A549 (cell line): ENCODE results near the gene DENND5A. TPM values are rescaled to one million over a fixed set of nuclear protein-coding genes. Genes with fewer than 3 reads are reported as not detected.

Source experiments
- ATAC-seq, 2 experiments: fragments of 200-7000 bp in 1 of 2; fragments of >200 bp in 1 of 2; cut with Nextera tagmentation in 1 of 2; cut with Tn5 transposase in 1 of 2; 3 replicates each; pipeline versions ENCODE4 v1.8.0 to v1.9.1; 2018 to 2020; ENCODE audit warnings: mild to moderate bottlenecking in 1 of 2, moderate library complexity in 1 of 2
- CTCF ChIA-PET: fragments of 300-600 bp; sonication (Branson Sonifier 250); formaldehyde crosslinking; extraction: SDS; loops from one replicate; lab custom pipeline; 2021; ENCODE audit warnings: antibody characterized with exemption, inconsistent platforms; lab: Yijun Ruan, JAX
- POLR2A ChIA-PET: fragments of 350-600 bp; formaldehyde crosslinking; extraction: SDS; loops from one replicate; lab custom pipeline; 2021; ENCODE audit warnings: antibody characterized with exemption, inconsistent platforms; lab: Yijun Ruan, JAX
- DNase-seq, 2 experiments: peaks; one replicate each; pipeline versions ENCODE4 v3.0.0 to v3.0.0-alpha.2; 2011 to 2016; ENCODE audit warnings: low read depth in 1 of 2, low spot score in 1 of 2
- FAIRE-seq: peaks from 2 replicates; lab custom pipeline; 2011; peaks lifted over from hg19 to GRCh38; lab: Jason Lieb, UNC
- H3K27ac ChIP-seq, 2 experiments: fragments of >200 bp; sonication (Bioruptor Twin); formaldehyde crosslinking; 3 replicates each; pipeline ENCODE4 v1.5.1; 2016 to 2017
- H3K4me1 ChIP-seq: fragments of >200 bp; sonication (Bioruptor Twin); formaldehyde crosslinking; 3 replicates; pipeline ENCODE4 v1.6.1; 2016
- H3K4me2 ChIP-seq: fragments of >200 bp; sonication (Bioruptor Twin); formaldehyde crosslinking; 3 replicates; pipeline ENCODE4 v1.6.1; 2016
- H3K4me3 ChIP-seq: fragments of >200 bp; sonication (Bioruptor Twin); formaldehyde crosslinking; 3 replicates; pipeline ENCODE4 v1.5.1; 2016
- H3K9me3 ChIP-seq: fragments of >200 bp; sonication (Bioruptor Twin); formaldehyde crosslinking; 3 replicates; pipeline ENCODE4 v1.6.1; 2016
- BHLHE40 ChIP-seq: IDR thresholded peaks from 2 replicates; pipeline ENCODE4 v1.6.1; 2012; ENCODE audit warnings: low read depth, low read length, inconsistent platforms
- CBX2 ChIP-seq: fragments of 200-600 bp; sonication (generic); IDR thresholded peaks from 2 replicates; pipeline ENCODE4 v1.6.1; 2016; ENCODE audit warnings: low read depth, mild to moderate bottlenecking, borderline replicate concordance
- CBX8 ChIP-seq: fragments of 200-600 bp; sonication (generic); IDR thresholded peaks from 2 replicates; pipeline ENCODE4 v1.6.1; 2016
- CHD2 ChIP-seq: fragments of 150-350 bp; IDR thresholded peaks from 2 replicates; pipeline ENCODE4 v1.6.1; 2014; ENCODE audit warnings: low read length; ENCODE audit not compliant: partially characterized antibody
- CHD4 ChIP-seq: fragments of 200-600 bp; sonication (generic); IDR thresholded peaks from 2 replicates; pipeline ENCODE4 v1.6.1; 2016; ENCODE audit warnings: antibody characterized with exemption, mild to moderate bottlenecking, borderline replicate concordance
- FOSB ChIP-seq: fragments of 250-450 bp; sonication (Bioruptor Pico); IDR thresholded peaks from 2 replicates; pipeline ENCODE4 v1.5.0; 2020; ENCODE audit warnings: mild to moderate bottlenecking, moderate library complexity
- HDAC2 ChIP-seq: fragments of 200-600 bp; sonication (generic); IDR thresholded peaks from 2 replicates; pipeline ENCODE4 v1.6.1; 2016
- HEYL ChIP-seq: fragments of 250-450 bp; sonication (Bioruptor Pico); IDR thresholded peaks from 2 replicates; pipeline ENCODE4 v1.8.0; 2021; ENCODE audit warnings: mild to moderate bottlenecking, moderate library complexity
- HOXA7 ChIP-seq: fragments of 250-450 bp; sonication (Bioruptor Pico); IDR thresholded peaks from 2 replicates; pipeline ENCODE4 v1.5.0; 2020; ENCODE audit warnings: mild to moderate bottlenecking, moderate library complexity
- HOXB5 ChIP-seq: fragments of 250-450 bp; sonication (Bioruptor Pico); IDR thresholded peaks from 2 replicates; pipeline ENCODE4 v1.5.0; 2020; ENCODE audit warnings: mild to moderate bottlenecking, moderate library complexity
- KDM5A ChIP-seq: fragments of 200-600 bp; sonication (generic); IDR thresholded peaks from 2 replicates; pipeline ENCODE4 v1.6.1; 2016; ENCODE audit warnings: antibody characterized with exemption, mild to moderate bottlenecking
- NPAS2 ChIP-seq: fragments of 250-450 bp; sonication (Bioruptor Pico); IDR thresholded peaks from 2 replicates; pipeline ENCODE4 v1.8.0; 2022; ENCODE audit warnings: mild to moderate bottlenecking, moderate library complexity, borderline replicate concordance
- POLR2AphosphoS2 ChIP-seq: conservative IDR thresholded peaks from 2 replicates; pipeline ENCODE4 v1.6.1; 2012; ENCODE audit warnings: low read length, improper control_type of control experiment, inconsistent platforms
- SMC3 ChIP-seq: fragments of >200 bp; sonication (Bioruptor Twin); formaldehyde crosslinking; IDR thresholded peaks from 3 replicates; pipeline ENCODE4 v1.6.1; 2018; ENCODE audit warnings: inconsistent platforms
- TFCP2L1 ChIP-seq: fragments of 250-450 bp; sonication (Bioruptor Pico); IDR thresholded peaks from 2 replicates; pipeline ENCODE4 v1.5.0; 2021; ENCODE audit warnings: mild to moderate bottlenecking
- ZC3H11A ChIP-seq: fragments of 450-650 bp; IDR thresholded peaks from 2 replicates; pipeline ENCODE4 v1.6.1; 2014; ENCODE audit warnings: antibody characterized with exemption, mild to moderate bottlenecking
- ZSCAN20 ChIP-seq: fragments of 250-450 bp; sonication (Bioruptor Pico); IDR thresholded peaks from 2 replicates; pipeline ENCODE4 v1.8.0; 2022; ENCODE audit warnings: mild to moderate bottlenecking, moderate library complexity
- WGBS: methylation state at CpG from one replicate; pipeline ENCODE4 v1.1.6; 2017; ENCODE audit errors: missing lambda C conversion rate; 5-methylcytosine and 5-hydroxymethylcytosine counted together
- polyA plus RNA-seq, 4 experiments: library from polyadenylated mRNA; depleted of rRNA in 3 of 4; stranded (reverse); fragments of >200 nt; fragmentation: RNase III in 1 of 4; extraction: RNeasy Plus Mini Kit Qiagen cat#74134 plus additional on column Dnase treatment in 1 of 4; gene quantifications; 2 replicates in 3 of 4; 3 replicates in 1 of 4; pipeline ENCODE4 v1.2.3, GENCODE V29; 2011 to 2017
- TF ChIP-seq, protein P1 (sequence below): fragments of 200-600 bp; sonication (generic); IDR thresholded peaks from 2 replicates; pipeline ENCODE4 v1.6.1; 2016; ENCODE audit warnings: antibody characterized with exemption, mild to moderate bottlenecking, moderate library complexity
- TF ChIP-seq, protein P2 (sequence below): fragments of 450-650 bp; IDR thresholded peaks from 2 replicates; pipeline ENCODE4 v1.6.1; 2014; ENCODE audit warnings: antibody characterized with exemption
- TF ChIP-seq, protein P3 (sequence below): fragments of 250-450 bp; sonication (Bioruptor Pico); IDR thresholded peaks from 2 replicates; pipeline ENCODE4 v1.5.0; 2020; ENCODE audit warnings: low read depth, mild to moderate bottlenecking, moderate library complexity
- TF ChIP-seq, protein P4 (sequence below): fragments of 250-450 bp; sonication (Bioruptor Pico); IDR thresholded peaks from 2 replicates; pipeline ENCODE4 v1.5.0; 2021; ENCODE audit warnings: mild to moderate bottlenecking, moderate library complexity, borderline replicate concordance

Gene DENND5A
- polyA plus RNA-seq, 2 of the 4 experiments (the other 2 are of a cell fraction) = 36.6 to 88.7 TPM

DNA sequence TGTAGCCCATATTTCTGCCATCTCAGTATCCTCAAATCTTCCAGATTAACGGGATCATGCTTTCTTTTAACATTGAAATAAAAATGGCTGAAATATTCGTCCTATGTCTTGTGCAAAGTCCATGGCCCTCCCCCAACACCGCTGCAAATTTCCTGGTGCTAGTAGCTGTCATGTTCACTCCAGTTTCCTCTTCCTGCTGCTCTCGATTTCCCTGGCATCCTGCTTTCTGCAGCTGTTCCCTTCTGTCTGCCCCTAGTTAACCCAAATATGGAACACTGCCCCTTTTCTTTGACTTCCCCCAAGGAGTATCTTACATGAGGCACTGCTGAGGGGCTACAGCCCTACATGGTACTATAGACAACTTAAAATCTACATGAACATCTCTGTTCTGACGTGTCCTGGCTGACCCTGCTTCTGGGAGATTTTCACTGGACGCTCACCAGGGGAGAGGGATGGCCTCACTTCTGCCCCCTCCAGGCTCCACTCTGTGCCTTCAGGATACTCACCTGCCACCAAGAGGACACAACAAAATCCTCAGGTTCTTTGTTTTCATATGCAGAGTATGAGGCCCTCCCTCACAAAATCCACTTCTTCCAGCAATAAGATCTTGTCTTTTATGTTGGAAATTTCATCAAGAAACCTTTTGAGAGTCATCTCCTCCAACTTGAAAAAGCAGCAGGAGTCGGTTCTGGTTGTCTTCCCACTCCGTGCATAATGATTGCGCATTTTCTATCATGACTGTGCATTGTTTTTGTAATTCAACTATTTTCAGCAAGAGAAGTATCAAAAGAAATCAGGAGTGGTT lies 144.3 kb downstream of the DENND5A start (continued):
- TF ChIP-seq, protein P1, sequence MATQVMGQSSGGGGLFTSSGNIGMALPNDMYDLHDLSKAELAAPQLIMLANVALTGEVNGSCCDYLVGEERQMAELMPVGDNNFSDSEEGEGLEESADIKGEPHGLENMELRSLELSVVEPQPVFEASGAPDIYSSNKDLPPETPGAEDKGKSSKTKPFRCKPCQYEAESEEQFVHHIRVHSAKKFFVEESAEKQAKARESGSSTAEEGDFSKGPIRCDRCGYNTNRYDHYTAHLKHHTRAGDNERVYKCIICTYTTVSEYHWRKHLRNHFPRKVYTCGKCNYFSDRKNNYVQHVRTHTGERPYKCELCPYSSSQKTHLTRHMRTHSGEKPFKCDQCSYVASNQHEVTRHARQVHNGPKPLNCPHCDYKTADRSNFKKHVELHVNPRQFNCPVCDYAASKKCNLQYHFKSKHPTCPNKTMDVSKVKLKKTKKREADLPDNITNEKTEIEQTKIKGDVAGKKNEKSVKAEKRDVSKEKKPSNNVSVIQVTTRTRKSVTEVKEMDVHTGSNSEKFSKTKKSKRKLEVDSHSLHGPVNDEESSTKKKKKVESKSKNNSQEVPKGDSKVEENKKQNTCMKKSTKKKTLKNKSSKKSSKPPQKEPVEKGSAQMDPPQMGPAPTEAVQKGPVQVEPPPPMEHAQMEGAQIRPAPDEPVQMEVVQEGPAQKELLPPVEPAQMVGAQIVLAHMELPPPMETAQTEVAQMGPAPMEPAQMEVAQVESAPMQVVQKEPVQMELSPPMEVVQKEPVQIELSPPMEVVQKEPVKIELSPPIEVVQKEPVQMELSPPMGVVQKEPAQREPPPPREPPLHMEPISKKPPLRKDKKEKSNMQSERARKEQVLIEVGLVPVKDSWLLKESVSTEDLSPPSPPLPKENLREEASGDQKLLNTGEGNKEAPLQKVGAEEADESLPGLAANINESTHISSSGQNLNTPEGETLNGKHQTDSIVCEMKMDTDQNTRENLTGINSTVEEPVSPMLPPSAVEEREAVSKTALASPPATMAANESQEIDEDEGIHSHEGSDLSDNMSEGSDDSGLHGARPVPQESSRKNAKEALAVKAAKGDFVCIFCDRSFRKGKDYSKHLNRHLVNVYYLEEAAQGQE = no peak

DNA sequence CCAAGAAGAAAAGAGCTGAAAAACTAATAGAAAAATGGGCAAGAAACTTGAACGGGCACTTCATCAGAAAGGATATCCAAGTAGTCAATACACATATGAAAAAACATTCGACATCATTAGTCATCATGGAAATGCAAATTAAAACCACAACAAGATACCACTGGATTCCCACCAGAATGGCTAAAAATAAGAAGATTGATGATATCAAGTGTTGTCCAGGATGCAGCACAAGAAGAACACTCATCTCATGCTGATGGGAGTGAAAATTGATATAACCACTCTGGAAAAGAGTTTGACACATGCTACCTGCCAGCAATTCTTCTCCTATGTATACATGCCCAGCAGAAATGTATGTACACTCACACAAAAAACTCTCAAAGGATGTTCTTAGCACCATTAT lies 146.9 kb downstream of the DENND5A start:
- no peak overlapping the region for H3K27ac ChIP-seq
- H3K4me3 ChIP-seq = no peak overlapping the region
- no peak for TF ChIP-seq CBX2
- TF ChIP-seq HEYL (CRISPR knock-in tag) = no peak
- TF ChIP-seq TFCP2L1 (CRISPR knock-in tag) = no peak
- TF ChIP-seq SMC3 = no peak
- TF ChIP-seq CHD4 = no peak
- TF ChIP-seq HDAC2 = no peak
- no peak for TF ChIP-seq HOXB5 (CRISPR knock-in tag)
- DNase-seq = no peak
- H3K9me3 ChIP-seq = peaks cover 6% of the 10 kb centered on the region; the same call in 2 of the 3 replicates
- FAIRE-seq = no peak
- no peak overlapping the region for H3K4me2 ChIP-seq
- ChIA-PET POLR2A (no interaction called here), CTCF (interaction anchor here (1.4 to 1.9 kb wide), 2 partner anchors 19 to 25 kb away, joined by 3 to 14 read pairs; no protein-coding TSS in a partner anchor)
- WGBS = 83% methylated on average over 2 of the region's 2 CpGs
- H3K4me1 ChIP-seq = no peaks in the 10 kb centered on the region
- ATAC-seq = no peak

DNA sequence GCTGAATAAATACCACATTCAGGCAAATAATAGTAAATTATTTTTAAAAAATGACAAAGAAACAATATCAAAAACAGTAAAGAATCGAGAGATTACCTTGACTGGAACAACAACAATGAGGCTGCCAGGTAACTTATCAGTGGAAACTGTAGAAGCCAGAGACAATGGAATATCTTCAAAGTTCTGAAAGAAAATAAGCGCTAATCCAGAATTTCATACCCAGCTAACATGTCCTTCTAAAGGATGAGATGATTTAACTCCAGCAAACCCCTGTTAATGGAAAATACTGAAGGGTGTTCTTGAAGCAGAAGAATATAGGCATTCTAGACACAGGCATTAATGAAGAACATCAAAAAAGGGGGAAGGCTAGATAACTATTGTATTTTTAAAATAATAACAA lies 153.1 kb downstream of the DENND5A start:
- CTCF ChIA-PET = interaction anchor here (1.1 to 3.3 kb wide), 2 partner anchors 26 to 97 kb away, joined by 4 to 12 read pairs; no protein-coding TSS in a partner anchor
- H3K27ac ChIP-seq = no peak overlapping the region
- POLR2A ChIA-PET = no interaction called here
- no peaks in the 10 kb centered on the region for H3K4me1 ChIP-seq
- H3K9me3 ChIP-seq = peaks cover 22% of the 10 kb centered on the region; the same call in 2 of the 3 replicates
- no peak for TF ChIP-seq NPAS2
- no peak for TF ChIP-seq KDM5A
- no peak for TF ChIP-seq CHD2
- TF ChIP-seq, protein P2, sequence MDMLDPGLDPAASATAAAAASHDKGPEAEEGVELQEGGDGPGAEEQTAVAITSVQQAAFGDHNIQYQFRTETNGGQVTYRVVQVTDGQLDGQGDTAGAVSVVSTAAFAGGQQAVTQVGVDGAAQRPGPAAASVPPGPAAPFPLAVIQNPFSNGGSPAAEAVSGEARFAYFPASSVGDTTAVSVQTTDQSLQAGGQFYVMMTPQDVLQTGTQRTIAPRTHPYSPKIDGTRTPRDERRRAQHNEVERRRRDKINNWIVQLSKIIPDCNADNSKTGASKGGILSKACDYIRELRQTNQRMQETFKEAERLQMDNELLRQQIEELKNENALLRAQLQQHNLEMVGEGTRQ = no peak
- TF ChIP-seq CBX8 = no peak
- TF ChIP-seq, protein P3, sequence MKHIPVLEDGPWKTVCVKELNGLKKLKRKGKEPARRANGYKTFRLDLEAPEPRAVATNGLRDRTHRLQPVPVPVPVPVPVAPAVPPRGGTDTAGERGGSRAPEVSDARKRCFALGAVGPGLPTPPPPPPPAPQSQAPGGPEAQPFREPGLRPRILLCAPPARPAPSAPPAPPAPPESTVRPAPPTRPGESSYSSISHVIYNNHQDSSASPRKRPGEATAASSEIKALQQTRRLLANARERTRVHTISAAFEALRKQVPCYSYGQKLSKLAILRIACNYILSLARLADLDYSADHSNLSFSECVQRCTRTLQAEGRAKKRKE (CRISPR knock-in tag) = no peak
- TF ChIP-seq HOXB5 (CRISPR knock-in tag) = no peak
- TF ChIP-seq ZSCAN20 (CRISPR knock-in tag) = no peak
- no peak for TF ChIP-seq BHLHE40
- no peak for TF ChIP-seq POLR2AphosphoS2
- no peak for TF ChIP-seq FOSB
- TF ChIP-seq HOXA7 = no peak
- TF ChIP-seq, protein P4, sequence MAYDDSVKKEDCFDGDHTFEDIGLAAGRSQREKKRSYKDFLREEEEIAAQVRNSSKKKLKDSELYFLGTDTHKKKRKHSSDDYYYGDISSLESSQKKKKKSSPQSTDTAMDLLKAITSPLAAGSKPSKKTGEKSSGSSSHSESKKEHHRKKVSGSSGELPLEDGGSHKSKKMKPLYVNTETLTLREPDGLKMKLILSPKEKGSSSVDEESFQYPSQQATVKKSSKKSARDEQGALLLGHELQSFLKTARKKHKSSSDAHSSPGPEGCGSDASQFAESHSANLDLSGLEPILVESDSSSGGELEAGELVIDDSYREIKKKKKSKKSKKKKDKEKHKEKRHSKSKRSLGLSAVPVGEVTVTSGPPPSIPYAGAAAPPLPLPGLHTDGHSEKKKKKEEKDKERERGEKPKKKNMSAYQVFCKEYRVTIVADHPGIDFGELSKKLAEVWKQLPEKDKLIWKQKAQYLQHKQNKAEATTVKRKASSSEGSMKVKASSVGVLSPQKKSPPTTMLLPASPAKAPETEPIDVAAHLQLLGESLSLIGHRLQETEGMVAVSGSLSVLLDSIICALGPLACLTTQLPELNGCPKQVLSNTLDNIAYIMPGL (CRISPR knock-in tag) = no peak
- no peak for TF ChIP-seq ZC3H11A
- no peak overlapping the region for H3K4me3 ChIP-seq
- FAIRE-seq (no peak), DNase-seq (no peak), ATAC-seq (no peak)
- H3K4me2 ChIP-seq = no peak overlapping the region
- WGBS = 54% methylated on average over 2 of the region's 2 CpGs
